A549 treated with GW870086 at 1 μM for 4 hours (cell line): ENCODE measurements around the gene FAM180B. TPM values are rescaled to one million over a fixed set of nuclear protein-coding genes. Genes with fewer than 3 reads are reported as not detected.

Experiments
- total RNA-seq: library from RNA; stranded (reverse); fragments of 200-300 nt; extraction: Qiagen RNA extraction; gene quantifications from 5 replicates; pipeline ENCODE4 v1.2.3, GENCODE V29; 2022; ENCODE audit warnings: low read depth

The FAM180B gene
- total RNA-seq = not detected in 5 replicates

GRCh38 chr11:47586098-47586855, at the start of gene FAM180B:
FAM180B (plus strand) TSS chr11:47586678; CDS start chr11:47586769, 91 bp downstream.

GRCh38 chr11:47552566-47553405, 33.7 kb upstream of the FAM180B start, which contains the start of gene CELF1:
CELF1 (minus strand) TSS chr11:47553132; CDS start chr11:47499523, 53,609 bp downstream.

GRCh38 chr11:47565340-47566148, 20.9 kb upstream of the FAM180B start, which contains the start of gene PTPMT1:
PTPMT1 (plus strand) TSS chr11:47565599; CDS start chr11:47565623, 24 bp downstream.

GRCh38 chr11:47578524-47579494, 7.7 kb upstream of the FAM180B start, which contains the start of the genes KBTBD4 and NDUFS3:
KBTBD4 (minus strand) TSS chr11:47578970; CDS start chr11:47578951, 19 bp downstream.
NDUFS3 (plus strand) TSS chr11:47579074; CDS start chr11:47579092, 18 bp downstream.

GRCh38 chr11:47593934-47594855, 7.7 kb downstream of the FAM180B start, which contains the start of gene C1QTNF4:
C1QTNF4 (minus strand) TSS chr11:47594411; CDS start chr11:47590810, 3,601 bp downstream.

Other genes with a start within 250 kb of the FAM180B start
- gene MYBPC3, start 234.0 kb upstream of the FAM180B start, total RNA-seq = 0.02 to 0.10 TPM (median 0.06 TPM) in 5 replicates
- gene SPI1, start 208.1 kb upstream of the FAM180B start, total RNA-seq = 0.15 TPM in 1 of 5 replicates, not detected in the others
- 49.5 to 58.9 TPM (median 53.1 TPM) in 5 replicates for gene SLC39A13, start 178.1 kb upstream of the FAM180B start, total RNA-seq
- gene PSMC3, start 160.2 kb upstream of the FAM180B start, total RNA-seq = 180 to 224 TPM (median 193 TPM) in 5 replicates
- 0.07 to 0.10 TPM in 2 of 5 replicates, not detected in the others for gene RAPSN, start 137.5 kb upstream of the FAM180B start, total RNA-seq
- 41.4 to 50.5 TPM (median 49.2 TPM) in 5 replicates for gene CELF1, start 33.5 kb upstream of the FAM180B start, total RNA-seq
- 63.3 to 79.2 TPM (median 76.2 TPM) in 5 replicates for gene PTPMT1, start 21.1 kb upstream of the FAM180B start, total RNA-seq
- gene KBTBD4, start 7.7 kb upstream of the FAM180B start, total RNA-seq = 17.4 to 19.9 TPM (median 18.5 TPM) in 5 replicates
- 111 to 148 TPM (median 135 TPM) in 5 replicates for gene NDUFS3, start 7.6 kb upstream of the FAM180B start, total RNA-seq
- 0.07 to 0.09 TPM in 2 of 5 replicates, not detected in the others for gene C1QTNF4, start 7.7 kb downstream of the FAM180B start, total RNA-seq
- gene MTCH2, start 55.9 kb downstream of the FAM180B start, total RNA-seq = 114 to 158 TPM (median 142 TPM) in 5 replicates
- 0.86 to 2.0 TPM (median 1.00 TPM) in 5 replicates for gene AGBL2, start 128.7 kb downstream of the FAM180B start, total RNA-seq
- 45.4 to 59.0 TPM (median 52.3 TPM) in 5 replicates for gene FNBP4, start 180.7 kb downstream of the FAM180B start, total RNA-seq